ENCODE results near the gene MRLN. TPM values are rescaled to one million over a fixed set of nuclear protein-coding genes. Genes with fewer than 3 reads are reported as not detected.
"Not testable (repeated sequence)": the region's sequence is repeated elsewhere in the genome, so short reads cannot be mapped to it uniquely, and the experiment has no call there.

Gene MRLN
- total RNA-seq, 4 donors from 2014 or later, result not detected

DNA sequence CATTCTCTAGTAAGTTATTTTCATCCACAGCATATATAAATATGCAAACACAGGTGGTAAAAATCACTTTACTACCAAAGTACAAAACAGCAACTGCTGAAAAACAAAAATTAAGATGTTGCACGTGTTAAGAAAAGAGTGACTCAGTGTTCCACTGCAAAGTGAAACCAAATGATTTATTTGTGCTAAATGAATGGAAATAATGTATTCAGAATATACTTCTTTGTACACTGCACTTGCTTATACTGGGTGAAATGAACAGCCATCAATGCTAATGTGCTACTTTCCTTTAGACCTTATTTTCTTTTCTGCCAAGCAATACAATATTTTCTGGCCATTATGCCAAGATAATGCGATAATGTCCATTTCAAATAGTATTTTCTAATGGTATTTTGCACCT is 38.3 kb upstream of the MRLN start:
- H3K27me3 ChIP-seq, result no peaks in the 10 kb centered on the region
- TF ChIP-seq POLR2A (IDR thresholded peaks at IDR 0.05), result no peak
- TF ChIP-seq, protein P1, sequence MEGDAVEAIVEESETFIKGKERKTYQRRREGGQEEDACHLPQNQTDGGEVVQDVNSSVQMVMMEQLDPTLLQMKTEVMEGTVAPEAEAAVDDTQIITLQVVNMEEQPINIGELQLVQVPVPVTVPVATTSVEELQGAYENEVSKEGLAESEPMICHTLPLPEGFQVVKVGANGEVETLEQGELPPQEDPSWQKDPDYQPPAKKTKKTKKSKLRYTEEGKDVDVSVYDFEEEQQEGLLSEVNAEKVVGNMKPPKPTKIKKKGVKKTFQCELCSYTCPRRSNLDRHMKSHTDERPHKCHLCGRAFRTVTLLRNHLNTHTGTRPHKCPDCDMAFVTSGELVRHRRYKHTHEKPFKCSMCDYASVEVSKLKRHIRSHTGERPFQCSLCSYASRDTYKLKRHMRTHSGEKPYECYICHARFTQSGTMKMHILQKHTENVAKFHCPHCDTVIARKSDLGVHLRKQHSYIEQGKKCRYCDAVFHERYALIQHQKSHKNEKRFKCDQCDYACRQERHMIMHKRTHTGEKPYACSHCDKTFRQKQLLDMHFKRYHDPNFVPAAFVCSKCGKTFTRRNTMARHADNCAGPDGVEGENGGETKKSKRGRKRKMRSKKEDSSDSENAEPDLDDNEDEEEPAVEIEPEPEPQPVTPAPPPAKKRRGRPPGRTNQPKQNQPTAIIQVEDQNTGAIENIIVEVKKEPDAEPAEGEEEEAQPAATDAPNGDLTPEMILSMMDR (IDR thresholded peaks at IDR 0.05), result no peak
- no peak for DNase-seq
- peaks cover 0 to 15% (median 0%) of the 10 kb centered on the region in 3 donors for H3K4me1 ChIP-seq
- no peak overlapping the region for H3K4me3 ChIP-seq
- 56 to 61% methylated on average over 2 of the region's 2 CpGs for WGBS, 2 donors
- peaks cover 8 to 83% (median 16%) of the 10 kb centered on the region in 3 donors for H3K36me3 ChIP-seq
- no peak overlapping the region for H3K27ac ChIP-seq
- intact Hi-C loops (cut with DNase I), result no loop called here
- H3K9me3 ChIP-seq, result no peaks in the 10 kb centered on the region

DNA sequence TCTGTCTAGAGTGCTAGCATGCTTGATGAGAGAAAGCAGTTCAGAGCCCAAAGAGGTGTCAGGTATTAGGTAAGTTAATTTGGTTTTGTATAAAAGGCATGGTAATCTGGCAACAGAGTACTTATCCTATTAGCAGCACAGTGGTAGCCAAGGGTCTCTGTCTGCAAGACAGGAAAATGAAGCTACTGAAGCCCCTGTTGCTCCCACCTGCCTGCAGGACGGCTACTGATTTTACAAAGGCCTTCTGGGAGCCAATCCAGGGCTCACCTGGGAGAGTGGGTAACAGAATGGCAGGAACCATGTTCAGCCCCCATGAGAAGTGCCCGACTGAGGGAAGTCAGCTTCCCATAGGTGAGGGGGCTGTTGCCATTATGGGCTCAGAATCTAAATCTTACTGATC is 36.8 kb upstream of the MRLN start:
- peaks cover 0 to 15% (median 0%) of the 10 kb centered on the region in 3 donors for H3K4me1 ChIP-seq
- H3K27ac ChIP-seq; H3K9me3 ChIP-seq; H3K4me3 ChIP-seq; DNase-seq; H3K27me3 ChIP-seq; intact Hi-C loops (cut with DNase I): not testable (repeated sequence)
- 90 to 100% methylated on average over 1 to 2 of the region's 2 CpGs for WGBS, 2 donors
- H3K36me3 ChIP-seq, result peaks cover 8 to 69% (median 16%) of the 10 kb centered on the region in 3 donors

GRCh38 chr10:59788914-59789313 is 35.7 kb upstream of the MRLN start:
- WGBS, 2 donors, result 80% methylated on average over 2 to 5 of the region's 5 CpGs
- not testable (repeated sequence) for H3K27ac ChIP-seq

DNA sequence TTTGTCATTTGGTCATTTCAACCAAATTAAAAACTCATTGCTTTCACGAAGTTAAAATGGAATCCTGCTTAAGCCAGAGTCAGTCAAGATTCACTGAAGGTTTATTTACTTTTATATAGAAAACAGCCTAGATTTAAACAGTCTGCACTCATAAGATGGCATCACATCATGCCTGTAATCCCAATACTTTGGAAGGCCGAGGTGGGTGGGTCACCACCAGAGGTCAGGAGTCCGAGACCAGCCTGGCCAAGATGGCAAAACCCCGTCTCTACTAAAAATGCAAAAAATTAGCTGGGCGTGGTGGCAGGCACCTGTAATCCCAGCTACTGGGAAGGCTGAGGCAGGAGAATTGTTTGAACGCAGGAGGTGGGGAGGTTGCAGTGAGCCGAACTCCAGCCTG is 33.8 kb upstream of the MRLN start:
- H3K36me3 ChIP-seq, result peaks cover 0 to 39% (median 2%) of the 10 kb centered on the region in 3 donors
- H3K4me3 ChIP-seq; H3K9me3 ChIP-seq; H3K27me3 ChIP-seq; DNase-seq; intact Hi-C loops (cut with DNase I); H3K4me1 ChIP-seq; H3K27ac ChIP-seq: not testable (repeated sequence)
- WGBS, 2 donors, result 82 to 89% methylated on average over 7 of the region's 7 CpGs

More at GRCh38 chr10:59788914-59789313, 35.7 kb upstream of the MRLN start:
- H3K27me3 ChIP-seq; intact Hi-C loops (cut with DNase I); DNase-seq; H3K9me3 ChIP-seq; H3K4me3 ChIP-seq: not testable (repeated sequence)
- Histone ChIP-seq H3K36me3 (peaks cover 8 to 57% (median 16%) of the 10 kb centered on the region in 3 donors), H3K4me1 (peaks cover 0 to 11% (median 0%) of the 10 kb centered on the region in 3 donors)

DNA sequence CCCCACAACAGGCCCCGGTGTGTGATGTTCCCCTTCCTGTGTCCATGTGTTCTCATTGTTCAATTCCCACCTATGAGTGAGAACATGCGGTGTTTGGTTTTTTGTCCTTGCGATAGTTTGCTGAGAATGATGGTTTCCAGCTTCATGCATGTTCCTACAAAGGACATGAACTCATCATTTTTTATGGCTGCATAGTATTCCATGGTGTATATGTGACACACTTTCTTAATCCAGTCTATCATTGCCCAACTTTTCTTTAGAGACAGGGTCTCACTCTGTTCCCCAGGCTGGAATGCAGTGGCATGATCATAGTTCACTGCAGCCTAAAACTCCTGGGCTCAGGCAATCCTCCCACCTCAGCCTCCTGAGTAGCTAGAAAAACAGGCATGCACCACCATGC is 32.2 kb upstream of the MRLN start:
- H3K9me3 ChIP-seq; intact Hi-C loops (cut with DNase I); H3K4me3 ChIP-seq; H3K4me1 ChIP-seq; DNase-seq; H3K27me3 ChIP-seq; H3K27ac ChIP-seq: not testable (repeated sequence)
- 93 to 94% methylated on average over 2 to 3 of the region's 3 CpGs for WGBS, 2 donors
- H3K36me3 ChIP-seq, result peaks cover 0 to 23% (median 0%) of the 10 kb centered on the region in 3 donors

- Histone ChIP-seq H3K27ac (no peak overlapping the region), H3K4me3 (no peak overlapping the region), H3K4me1 (no peaks in the 10 kb centered on the region), H3K36me3 (no peaks in the 10 kb centered on the region), H3K9me3 (no peaks in the 10 kb centered on the region), H3K27me3 (no peaks in the 10 kb centered on the region)
- TF ChIP-seq, protein P1 (IDR thresholded peaks at IDR 0.05), result no peak
- TF ChIP-seq POLR2A (IDR thresholded peaks at IDR 0.05), result no peak
- DNase-seq, result no peak
- intact Hi-C loops (cut with DNase I), result no loop called here
- 87 to 89% methylated on average over 8 of the region's 8 CpGs for WGBS, 2 donors
Observed at GRCh38 chr10:59781511-59781910, 28.3 kb upstream of the MRLN start.

DNA sequence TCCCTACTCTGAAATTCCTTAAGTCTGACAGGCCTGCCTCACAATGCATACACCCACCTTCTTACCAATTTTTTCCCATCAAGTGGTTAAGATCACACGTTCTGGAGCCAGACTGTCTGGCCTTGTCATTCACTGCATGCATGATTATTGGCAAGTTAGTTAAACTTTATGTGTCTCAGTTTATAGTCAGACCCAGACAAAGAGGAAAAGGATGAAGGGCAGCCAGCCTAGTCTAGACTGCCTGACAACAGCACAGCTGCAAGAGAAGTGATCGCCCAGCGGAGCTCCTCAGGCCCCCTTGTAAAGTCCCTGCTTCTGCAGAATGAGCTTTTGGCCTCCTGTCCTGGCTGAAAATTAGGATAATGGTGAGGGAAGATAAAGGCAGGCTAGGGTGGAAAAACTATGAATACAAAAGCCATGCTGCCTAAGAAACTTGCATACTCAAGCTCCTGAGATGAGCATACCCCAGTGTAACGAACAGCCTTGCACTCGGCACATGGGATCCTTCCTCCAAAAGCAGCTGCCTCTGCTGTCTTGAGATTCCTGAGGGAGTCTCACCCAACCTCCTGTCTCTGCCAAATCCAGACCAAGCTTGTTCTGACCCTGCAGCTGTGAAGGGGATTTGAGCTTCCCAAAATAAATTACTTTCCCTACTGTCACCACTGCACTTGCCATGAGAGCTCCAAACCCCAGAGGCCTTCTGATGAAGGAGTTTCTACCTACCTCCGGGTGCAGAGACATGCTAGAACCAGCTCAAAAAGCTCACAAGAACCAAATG is 26.7 kb upstream of the MRLN start:
- Histone ChIP-seq H3K4me3 (no peak overlapping the region), H3K4me1 (no peaks in the 10 kb centered on the region), H3K36me3 (no peaks in the 10 kb centered on the region), H3K9me3 (no peaks in the 10 kb centered on the region), H3K27me3 (no peaks in the 10 kb centered on the region), H3K27ac (no peak overlapping the region)
- no peak for DNase-seq
- intact Hi-C loops (cut with DNase I), result no loop called here
- 73 to 76% methylated on average over 6 of the region's 6 CpGs for WGBS, 2 donors
- TF ChIP-seq POLR2A (IDR thresholded peaks at IDR 0.05), result no peak
- TF ChIP-seq, protein P1 (IDR thresholded peaks at IDR 0.05), result no peak

All from esophagus squamous epithelium (tissue), 5 donors.